Measurements from ENCODE around the gene NFIX. TPM values are rescaled to one million over a fixed set of nuclear protein-coding genes. Genes with fewer than 3 reads are reported as not detected.

Gene NFIX
- total and polyA plus RNA-seq, 4 donors = 26.0 to 190 (median 89.6) TPM

- Histone ChIP-seq H3K27me3 (ENCODE audit: control insufficient read depth in 3 of 3, insufficient read depth in 3 of 3, low read length in 2 of 3) (no peaks in the 10 kb centered on the region), H3K4me3 (no peak overlapping the region), H3K27ac (ENCODE audit: low read depth in 1 of 2, low read length in 1 of 2) (no peak overlapping the region), H3K36me3 (ENCODE audit: control insufficient read depth in 4 of 4, insufficient read depth in 4 of 4, low read length in 4 of 4) (peaks cover 3 to 16% (median 3%) of the 10 kb centered on the region in 4 donors), H3K9ac (ENCODE audit: insufficient read depth in 1 of 2, low read length in 2 of 2) (no peak overlapping the region), H3K9me3 (ENCODE audit: control insufficient read depth in 4 of 4, insufficient read depth in 3 of 4, low read length in 3 of 4) (no peaks in the 10 kb centered on the region), H3K4me1 (ENCODE audit: control insufficient read depth in 5 of 5, insufficient read depth in 5 of 5, low read length in 5 of 5) (peaks cover 0 to 26% (median 11%) of the 10 kb centered on the region in 5 donors)
- ATAC-seq (ENCODE audit: insufficient read depth, low FRiP score) = no peak
- WGBS, 2 donors = 15 to 47% methylated on average over 20 of the region's 20 CpGs
- TF ChIP-seq, protein P1, sequence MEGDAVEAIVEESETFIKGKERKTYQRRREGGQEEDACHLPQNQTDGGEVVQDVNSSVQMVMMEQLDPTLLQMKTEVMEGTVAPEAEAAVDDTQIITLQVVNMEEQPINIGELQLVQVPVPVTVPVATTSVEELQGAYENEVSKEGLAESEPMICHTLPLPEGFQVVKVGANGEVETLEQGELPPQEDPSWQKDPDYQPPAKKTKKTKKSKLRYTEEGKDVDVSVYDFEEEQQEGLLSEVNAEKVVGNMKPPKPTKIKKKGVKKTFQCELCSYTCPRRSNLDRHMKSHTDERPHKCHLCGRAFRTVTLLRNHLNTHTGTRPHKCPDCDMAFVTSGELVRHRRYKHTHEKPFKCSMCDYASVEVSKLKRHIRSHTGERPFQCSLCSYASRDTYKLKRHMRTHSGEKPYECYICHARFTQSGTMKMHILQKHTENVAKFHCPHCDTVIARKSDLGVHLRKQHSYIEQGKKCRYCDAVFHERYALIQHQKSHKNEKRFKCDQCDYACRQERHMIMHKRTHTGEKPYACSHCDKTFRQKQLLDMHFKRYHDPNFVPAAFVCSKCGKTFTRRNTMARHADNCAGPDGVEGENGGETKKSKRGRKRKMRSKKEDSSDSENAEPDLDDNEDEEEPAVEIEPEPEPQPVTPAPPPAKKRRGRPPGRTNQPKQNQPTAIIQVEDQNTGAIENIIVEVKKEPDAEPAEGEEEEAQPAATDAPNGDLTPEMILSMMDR (IDR thresholded peaks at IDR 0.05; ENCODE audit: control extremely low read depth, extremely low read depth) = no peak
- no peak for DNase-seq
Measured at GRCh38 chr19:13097033-13097462, 101.8 kb downstream of the NFIX start.

GRCh38 chr19:13097463-13098258, 102.4 kb downstream of the NFIX start:
- Histone ChIP-seq H3K9me3 (ENCODE audit: control insufficient read depth in 4 of 4, insufficient read depth in 3 of 4, low read length in 3 of 4) (no peaks in the 10 kb centered on the region), H3K27me3 (ENCODE audit: control insufficient read depth in 3 of 3, insufficient read depth in 3 of 3, low read length in 2 of 3) (no peaks in the 10 kb centered on the region), H3K27ac (ENCODE audit: low read depth in 1 of 2, low read length in 1 of 2) (peak overlapping the region in 1 of 2 donors; percentile 72), H3K9ac (ENCODE audit: insufficient read depth in 1 of 2, low read length in 2 of 2) (no peak overlapping the region), H3K4me1 (ENCODE audit: control insufficient read depth in 5 of 5, insufficient read depth in 5 of 5, low read length in 5 of 5) (peaks cover 0 to 27% (median 5%) of the 10 kb centered on the region in 5 donors), H3K36me3 (ENCODE audit: control insufficient read depth in 4 of 4, insufficient read depth in 4 of 4, low read length in 4 of 4) (peaks cover 3 to 16% (median 3%) of the 10 kb centered on the region in 4 donors), H3K4me3 (no peak overlapping the region)
- DNase-seq (no peak), ATAC-seq (ENCODE audit: insufficient read depth, low FRiP score) (no peak)
- TF ChIP-seq, protein P1 (IDR thresholded peaks at IDR 0.05; ENCODE audit: control extremely low read depth, extremely low read depth) = no peak
- 8 to 18% methylated on average over 55 to 69 of the region's 69 CpGs for WGBS, 2 donors

DNA sequence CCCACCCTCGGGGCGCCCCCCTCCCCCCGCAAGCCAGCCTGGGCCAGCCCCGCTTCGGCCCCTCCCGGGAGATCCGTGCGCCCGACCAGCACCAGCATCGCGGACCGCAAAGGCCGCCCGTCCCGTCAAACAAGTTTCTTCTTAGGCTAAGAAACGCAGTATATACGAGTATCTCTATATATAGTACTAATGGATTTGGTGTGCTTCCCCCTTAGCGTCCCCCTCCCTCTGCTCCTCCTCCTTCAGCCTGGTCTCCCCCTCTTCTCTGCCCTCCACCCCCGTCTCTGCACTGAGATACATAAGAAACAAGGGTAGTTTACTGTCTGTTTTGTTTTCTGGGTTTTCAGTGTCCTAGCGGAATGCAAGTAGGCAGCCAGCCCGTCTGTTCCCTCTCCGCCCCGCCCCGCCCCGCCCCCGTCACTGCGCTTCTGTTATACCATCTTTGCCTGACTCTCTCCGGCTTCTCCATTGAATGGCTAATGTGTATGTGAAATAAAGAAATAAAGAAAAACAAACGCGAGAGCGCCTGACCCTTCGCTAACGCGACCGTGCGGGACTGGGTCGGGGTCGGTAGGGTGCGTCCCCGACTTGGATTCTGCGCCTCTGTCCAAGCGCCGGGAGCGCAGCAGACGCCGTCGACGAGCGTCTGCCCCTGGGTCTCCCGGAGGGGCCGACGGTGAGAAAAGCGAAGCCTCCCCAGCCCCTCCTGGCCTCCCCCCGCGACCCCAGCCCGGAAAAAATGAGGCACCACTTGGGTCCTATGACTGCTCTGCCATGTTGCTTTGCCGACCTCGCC, 103.2 kb downstream of the NFIX start:
- WGBS, 2 donors = 3 to 12% methylated on average over 56 to 58 of the region's 58 CpGs
- H3K4me1 ChIP-seq (ENCODE audit: control insufficient read depth in 5 of 5, insufficient read depth in 5 of 5, low read length in 5 of 5) = peaks cover 0 to 29% (median 5%) of the 10 kb centered on the region in 5 donors
- DNase-seq = peak; percentile 72 to 79 (median 75)
- H3K9ac ChIP-seq (ENCODE audit: insufficient read depth in 1 of 2, low read length in 2 of 2) = no peak overlapping the region
- peak overlapping the region; percentile 87 to 96 for H3K27ac ChIP-seq (ENCODE audit: low read depth in 1 of 2, low read length in 1 of 2)
- peaks cover 3 to 16% (median 3%) of the 10 kb centered on the region in 4 donors for H3K36me3 ChIP-seq (ENCODE audit: control insufficient read depth in 4 of 4, insufficient read depth in 4 of 4, low read length in 4 of 4)
- no peaks in the 10 kb centered on the region for H3K9me3 ChIP-seq (ENCODE audit: control insufficient read depth in 4 of 4, insufficient read depth in 3 of 4, low read length in 3 of 4)
- peak overlapping the region; percentile 22 for H3K4me3 ChIP-seq
- ATAC-seq (ENCODE audit: insufficient read depth, low FRiP score) = no peak
- TF ChIP-seq, protein P1 (IDR thresholded peaks at IDR 0.05; ENCODE audit: control extremely low read depth, extremely low read depth) = no peak
- H3K27me3 ChIP-seq (ENCODE audit: control insufficient read depth in 3 of 3, insufficient read depth in 3 of 3, low read length in 2 of 3) = no peaks in the 10 kb centered on the region
